Astrocyte of the spinal cord (primary cell): ENCODE data around the gene RFC1.

ENCODE experiments used
- DNase-seq: peaks from one replicate; pipeline ENCODE4 v3.0.0; 2011; ENCODE audit warnings: low read depth, low spot score
- H3K4me3 ChIP-seq: 2 replicates; pipeline ENCODE4 v1.5.1; 2011; ENCODE audit warnings: low read depth, mild to moderate bottlenecking, low read length, moderate library complexity
- in situ Hi-C: cut with HindIII; loops from 2 replicates; pipeline ENCODE4 v1.10.0; 2017; ENCODE audit warnings: low sequenced_read_pairs
- TF ChIP-seq, protein P1 (sequence below): IDR thresholded peaks from 2 replicates; pipeline ENCODE4 v1.5.1; 2012; ENCODE audit warnings: low read depth, mild to moderate bottlenecking, low read length, inconsistent platforms

RFC1 gene

DNA sequence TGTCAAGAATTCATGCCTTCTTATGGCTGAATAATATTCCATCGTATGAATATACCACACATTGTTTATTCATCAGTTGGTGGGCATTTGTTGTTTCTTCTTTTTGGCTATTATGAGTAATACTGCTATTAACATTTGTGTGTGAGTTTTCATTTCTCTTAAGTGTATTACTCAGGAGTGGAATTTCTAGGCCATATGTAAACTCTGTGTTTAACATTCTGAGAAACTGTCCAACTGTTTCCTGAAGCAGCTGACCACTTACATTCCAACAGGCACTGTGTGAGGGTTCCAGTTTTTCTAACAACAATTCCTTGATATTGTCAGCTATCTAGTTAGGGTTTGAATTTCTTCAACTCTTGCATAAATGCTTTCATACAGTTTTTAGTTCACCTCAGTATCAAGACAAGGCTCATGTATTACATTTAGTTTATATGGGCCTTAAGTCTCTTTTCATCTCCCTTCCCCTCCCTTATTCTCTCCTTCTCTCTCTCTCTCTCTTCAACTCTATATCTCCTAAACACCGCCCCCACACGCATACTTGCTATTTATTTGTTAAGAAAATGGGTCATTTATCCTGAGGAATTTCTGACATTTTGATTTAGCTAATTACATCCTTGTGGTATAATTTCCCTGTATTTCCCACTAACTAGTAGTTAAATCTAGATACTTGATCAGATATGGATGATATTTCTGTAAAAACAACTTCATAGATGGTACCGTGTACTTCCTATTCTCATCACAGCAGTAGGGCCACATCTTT lies 106.4 kb downstream of the RFC1 start:
- DNase-seq: peak; percentile 62
- no peak overlapping the region for H3K4me3 ChIP-seq
- TF ChIP-seq, protein P1, sequence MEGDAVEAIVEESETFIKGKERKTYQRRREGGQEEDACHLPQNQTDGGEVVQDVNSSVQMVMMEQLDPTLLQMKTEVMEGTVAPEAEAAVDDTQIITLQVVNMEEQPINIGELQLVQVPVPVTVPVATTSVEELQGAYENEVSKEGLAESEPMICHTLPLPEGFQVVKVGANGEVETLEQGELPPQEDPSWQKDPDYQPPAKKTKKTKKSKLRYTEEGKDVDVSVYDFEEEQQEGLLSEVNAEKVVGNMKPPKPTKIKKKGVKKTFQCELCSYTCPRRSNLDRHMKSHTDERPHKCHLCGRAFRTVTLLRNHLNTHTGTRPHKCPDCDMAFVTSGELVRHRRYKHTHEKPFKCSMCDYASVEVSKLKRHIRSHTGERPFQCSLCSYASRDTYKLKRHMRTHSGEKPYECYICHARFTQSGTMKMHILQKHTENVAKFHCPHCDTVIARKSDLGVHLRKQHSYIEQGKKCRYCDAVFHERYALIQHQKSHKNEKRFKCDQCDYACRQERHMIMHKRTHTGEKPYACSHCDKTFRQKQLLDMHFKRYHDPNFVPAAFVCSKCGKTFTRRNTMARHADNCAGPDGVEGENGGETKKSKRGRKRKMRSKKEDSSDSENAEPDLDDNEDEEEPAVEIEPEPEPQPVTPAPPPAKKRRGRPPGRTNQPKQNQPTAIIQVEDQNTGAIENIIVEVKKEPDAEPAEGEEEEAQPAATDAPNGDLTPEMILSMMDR: no peak
- in situ Hi-C loops: no loop called here

DNA sequence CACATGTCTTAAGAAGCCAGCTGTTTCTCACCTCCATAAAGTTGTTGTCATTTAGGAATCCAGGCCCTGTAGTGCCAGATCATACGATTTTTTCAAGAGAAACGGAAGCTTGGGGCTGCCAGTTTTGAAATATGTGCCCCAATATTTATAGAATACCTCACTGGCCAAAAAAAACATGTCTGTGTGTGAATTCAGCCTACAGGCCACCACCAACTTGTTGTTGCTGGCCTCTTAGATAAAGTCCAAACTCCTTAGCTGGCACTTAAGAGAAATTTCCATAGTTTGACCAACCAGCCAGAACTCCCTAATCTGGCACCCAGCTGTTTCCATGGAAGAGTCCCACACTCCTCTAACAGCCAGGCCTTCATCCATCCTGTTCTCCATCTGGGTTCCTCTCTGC lies 109.7 kb downstream of the RFC1 start:
- TF ChIP-seq, protein P1: no peak
- no peak overlapping the region for H3K4me3 ChIP-seq
- in situ Hi-C loops: no loop called here
- DNase-seq: peak; percentile 53

DNA sequence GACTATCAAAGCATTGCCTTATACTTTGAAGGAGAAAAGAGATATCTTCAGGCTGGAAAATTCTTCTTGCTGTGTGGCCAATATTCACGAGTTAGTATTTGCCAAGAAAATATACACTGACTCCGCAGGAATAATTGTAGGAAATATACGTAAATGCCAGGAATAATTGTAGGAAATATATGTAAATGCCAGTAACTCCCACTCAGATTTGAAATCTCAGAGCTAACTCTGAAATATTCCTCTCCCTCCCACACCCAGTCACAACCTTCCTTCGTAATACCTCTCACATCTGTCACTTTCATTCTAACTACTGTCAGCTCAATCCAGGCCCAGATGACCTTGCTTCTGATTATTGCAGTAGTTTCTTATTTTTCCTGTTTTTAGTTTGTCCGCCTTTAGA lies 110.3 kb downstream of the RFC1 start:
- TF ChIP-seq, protein P1: no peak
- H3K4me3 ChIP-seq: no peak overlapping the region
- DNase-seq: no peak
- in situ Hi-C loops: no loop called here

DNA sequence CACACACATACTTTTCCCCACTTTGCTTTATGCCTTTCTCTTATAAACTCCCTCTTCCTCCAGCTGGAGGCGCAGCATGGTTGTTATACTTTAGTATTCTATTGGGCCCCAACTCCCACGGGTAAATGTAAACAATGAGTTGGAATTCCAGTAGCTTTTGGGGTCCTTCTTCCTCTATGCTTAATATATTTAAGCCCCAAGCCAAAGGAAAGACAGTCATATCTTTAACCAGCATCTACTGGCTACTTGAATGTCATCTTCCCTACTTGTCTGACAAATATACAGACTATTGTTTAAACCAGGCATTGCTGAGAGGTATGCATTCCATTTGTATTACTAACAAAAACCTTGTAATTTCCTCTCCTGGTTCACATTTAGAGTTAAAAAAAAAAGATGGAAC lies 110.9 kb downstream of the RFC1 start:
- TF ChIP-seq, protein P1: peak; percentile 9
- DNase-seq: peak; percentile 49
- H3K4me3 ChIP-seq: no peak overlapping the region
- in situ Hi-C loops: no loop called here

DNA sequence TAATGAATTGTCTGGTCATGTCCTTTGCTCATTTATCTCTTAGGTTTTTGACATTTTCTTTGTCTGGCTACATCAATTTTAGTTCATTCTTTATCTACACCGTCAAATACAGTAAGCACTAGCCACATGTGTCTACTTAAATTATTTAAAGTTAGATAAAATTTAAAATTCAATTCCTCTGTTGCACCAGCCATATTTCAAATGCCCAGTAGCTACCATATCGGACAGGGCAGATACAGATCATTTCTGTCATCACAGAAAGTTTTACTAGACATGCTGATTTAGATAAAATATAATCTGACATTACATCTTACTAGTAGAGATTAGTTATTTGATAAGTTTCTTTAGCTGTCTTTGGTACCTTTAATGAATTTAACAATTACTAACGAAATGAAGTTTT lies 122.7 kb downstream of the RFC1 start:
- TF ChIP-seq, protein P1: no peak
- in situ Hi-C loops: no loop called here
- H3K4me3 ChIP-seq: no peak overlapping the region
- DNase-seq: no peak
